AML-193 (cell line): ENCODE measurements around the gene SLIT1.
"Not testable (repeated sequence)": the region's sequence is repeated elsewhere in the genome, so short reads cannot be mapped to it uniquely, and the experiment has no call there.

Source experiments
- DNase-seq, 2 experiments: peaks; one replicate each; lab custom pipeline; 2025; lab: John Stamatoyannopoulos, UW

Gene SLIT1

DNA sequence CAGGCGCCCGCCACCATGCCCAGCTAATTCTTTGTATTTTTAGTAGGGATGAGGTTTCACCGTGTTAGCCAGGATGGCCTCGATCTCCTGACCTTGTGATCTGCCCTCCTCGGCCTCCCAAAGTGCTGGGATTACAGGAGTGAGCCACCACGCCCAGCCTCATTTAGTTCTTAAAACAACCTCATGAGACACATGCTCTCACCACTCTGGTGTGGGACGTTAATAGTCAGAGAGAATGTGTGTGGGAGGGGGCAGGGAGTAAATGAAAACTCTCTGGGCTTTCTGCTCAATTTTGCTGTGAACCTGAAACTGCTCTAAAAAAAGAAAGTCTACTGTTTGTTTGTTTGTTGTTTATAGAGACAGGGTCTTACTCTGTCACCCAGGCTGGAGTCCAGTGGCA, 103.2 kb downstream of the SLIT1 start:
- DNase-seq: not testable (repeated sequence)

DNA sequence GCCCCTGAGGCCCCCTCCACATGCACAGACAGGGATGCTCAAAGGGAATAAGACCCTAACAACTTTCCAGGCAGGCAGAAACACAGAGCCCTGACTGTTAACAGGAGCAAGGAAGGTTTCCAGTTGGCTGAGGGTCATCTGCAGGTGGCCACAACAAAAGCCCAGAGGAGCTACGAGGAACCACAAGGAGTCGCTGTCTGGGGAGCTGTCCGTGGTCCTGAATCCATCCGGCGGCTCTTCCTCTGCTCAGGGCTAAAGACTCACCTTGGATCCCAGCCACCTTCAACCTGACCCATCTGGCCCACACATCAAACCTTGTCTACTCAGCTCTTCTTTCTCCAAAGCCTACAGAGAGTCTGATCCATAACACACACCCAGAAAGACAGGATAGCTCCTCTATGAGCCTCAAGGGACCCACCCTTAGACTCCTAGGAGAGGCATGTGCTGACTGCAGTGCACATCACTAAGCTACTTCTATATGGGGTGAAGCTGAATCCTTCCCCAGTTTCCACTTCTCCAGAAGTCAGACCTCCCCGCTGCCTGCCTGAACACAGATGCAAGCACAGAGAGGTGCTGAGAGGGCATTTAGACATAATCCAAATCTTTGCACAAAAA, 104.0 kb downstream of the SLIT1 start:
- peak; percentile 18 to 41 for DNase-seq

DNA sequence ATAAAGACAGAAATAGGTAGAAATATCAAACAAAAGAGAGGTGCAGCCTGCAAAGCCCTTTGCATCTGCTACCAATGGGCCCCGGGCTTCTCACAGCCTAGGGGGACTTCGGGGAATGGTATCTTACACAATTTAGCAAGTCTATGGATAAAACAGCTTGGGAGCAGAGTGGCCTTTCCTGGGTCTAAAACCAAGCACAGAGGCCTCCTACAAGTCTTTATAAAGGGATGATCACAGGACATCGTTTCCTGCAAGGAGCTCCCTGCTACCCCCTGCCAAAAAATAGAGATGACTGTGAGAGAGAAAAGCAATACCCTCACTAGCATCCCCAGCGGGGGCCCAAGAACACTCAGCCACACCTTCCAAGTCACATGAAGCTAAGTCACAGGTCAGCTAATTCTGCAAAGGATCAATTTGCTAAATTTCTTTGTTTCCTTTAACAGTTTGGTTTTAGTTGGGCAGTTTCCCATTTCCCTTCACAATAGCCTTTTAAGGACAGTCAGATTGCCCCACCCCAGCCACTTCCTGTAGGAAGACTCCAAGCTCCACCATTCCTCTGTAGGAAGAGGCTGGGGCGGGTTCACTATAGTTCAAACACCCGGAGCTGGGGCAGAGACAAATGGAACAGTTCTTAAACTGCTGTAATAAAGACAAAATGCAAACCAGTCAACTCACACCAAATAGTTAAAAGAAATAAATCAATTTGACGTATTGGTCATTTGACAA, 105.5 kb downstream of the SLIT1 start:
- DNase-seq: no peak

DNA sequence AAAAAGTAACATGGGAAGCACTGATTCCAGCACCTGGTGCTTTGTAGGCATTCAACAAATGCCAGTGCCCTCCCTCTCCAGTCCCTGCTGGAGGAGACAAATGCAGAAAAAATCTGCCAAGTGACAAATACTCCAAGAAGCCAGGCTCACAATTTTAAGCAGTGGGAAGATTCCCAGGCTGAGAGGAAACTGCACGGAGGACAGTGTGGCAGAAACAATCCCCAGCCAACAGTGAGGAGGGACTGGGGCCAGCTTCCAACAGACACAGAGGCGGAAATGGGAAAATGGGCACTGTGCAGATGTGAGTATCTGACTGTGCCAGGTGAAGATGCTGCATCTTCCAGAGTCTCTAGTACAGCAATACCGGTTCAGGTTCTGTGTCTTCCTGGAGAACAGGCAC, 106.3 kb downstream of the SLIT1 start:
- DNase-seq: no peak

DNA sequence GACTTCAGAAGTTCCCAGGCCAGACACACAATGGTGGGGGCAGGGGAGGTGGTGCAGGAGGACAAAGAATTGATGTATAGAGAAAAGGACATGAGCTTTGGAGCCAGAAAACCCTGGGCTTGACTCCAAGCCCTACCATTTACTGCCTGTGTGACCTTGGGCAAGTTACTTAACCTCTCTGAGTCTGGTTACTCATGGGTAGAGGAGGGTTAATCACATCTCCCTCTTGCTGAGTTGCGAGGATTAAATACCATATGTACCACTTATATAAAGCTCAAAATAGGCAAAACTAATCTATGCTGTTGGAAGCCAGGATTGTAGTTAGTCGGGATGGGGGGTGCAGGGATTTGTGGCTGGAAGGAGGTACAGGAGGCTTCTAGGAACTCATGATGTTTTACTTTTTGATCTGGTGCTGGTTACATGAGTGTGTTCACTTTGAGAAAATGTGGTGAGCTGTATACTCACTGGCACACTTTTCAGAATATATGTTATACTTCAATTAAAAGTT, 106.8 kb downstream of the SLIT1 start:
- no peak for DNase-seq

DNA sequence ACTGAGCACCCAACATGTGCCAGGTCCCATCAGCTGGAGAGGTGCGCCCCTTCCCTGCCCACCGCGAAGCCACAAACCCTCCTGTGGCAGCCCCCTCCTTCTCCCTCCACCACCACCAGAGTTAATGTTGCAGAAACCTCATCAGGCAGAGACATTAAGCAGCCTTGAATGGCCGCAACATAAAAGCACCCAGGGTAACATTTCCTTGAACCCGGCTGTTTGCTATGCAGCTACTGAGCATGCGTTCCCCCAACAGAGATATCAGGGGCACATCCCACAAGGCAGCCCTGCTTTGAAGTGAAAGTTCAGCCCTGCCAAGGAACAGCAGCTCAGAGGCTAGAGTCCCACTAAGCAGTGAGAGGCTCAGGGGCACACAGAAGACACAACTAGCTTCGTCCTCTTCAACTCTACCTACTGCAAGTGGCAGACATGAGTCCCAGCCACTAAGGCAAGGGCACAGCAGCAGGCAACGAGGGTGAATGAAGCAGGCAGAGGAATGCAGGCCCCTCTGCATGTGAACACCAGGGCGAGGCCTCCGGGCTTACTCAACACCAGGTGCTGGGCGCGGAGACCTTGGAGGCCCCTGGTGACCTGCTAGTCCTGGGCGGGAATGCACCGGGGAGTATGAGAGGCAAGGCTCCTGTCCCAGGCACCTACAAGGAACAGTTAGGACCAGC, 107.4 kb downstream of the SLIT1 start:
- no peak for DNase-seq

DNA sequence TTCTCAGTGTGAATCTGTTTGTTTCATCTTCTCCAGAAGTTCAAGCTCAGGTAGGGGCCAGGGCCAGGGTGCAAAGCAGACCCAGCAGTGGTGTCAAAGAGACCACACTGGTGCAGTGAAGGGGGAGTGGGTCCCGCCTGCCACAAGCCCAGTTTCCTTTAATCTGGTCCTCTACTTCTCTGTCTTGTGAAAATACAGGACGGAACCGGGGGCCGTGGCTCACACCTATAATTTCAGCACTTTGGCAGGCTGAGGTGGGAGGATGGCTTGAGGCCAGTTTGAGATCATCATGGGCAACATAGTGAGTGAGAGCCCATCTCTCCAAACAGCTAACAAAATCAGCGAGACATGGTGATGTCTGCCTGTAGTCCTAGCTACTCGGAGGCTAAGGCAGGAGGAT, 109.0 kb downstream of the SLIT1 start:
- DNase-seq: no peak

DNA sequence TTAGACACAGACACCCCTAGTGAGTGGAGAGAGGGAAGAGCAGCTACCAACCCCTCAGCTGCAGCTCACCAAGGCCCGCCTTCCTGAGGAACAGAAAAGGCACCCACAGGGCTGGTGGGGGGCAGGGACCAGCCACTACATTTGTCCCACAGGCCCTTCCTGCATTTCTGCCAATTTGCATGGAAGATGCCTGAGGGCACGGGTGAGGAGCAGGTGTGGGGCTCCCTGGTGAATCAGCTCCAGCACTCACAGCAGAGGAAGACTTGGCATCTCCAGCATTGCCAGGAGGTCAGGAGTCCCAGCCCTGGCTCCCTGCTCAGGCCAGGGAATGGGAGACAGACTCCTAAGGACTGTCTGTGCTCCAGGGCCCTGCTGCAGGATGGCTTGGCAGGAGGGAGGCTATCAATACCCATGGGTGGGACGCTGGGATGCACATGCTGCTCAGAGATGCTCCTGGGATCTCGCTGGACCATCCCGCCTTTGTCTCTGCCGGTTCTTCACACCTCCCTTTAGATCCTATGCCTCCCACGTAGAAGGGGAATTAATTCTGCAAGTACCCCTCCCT, 109.7 kb downstream of the SLIT1 start:
- DNase-seq: no peak

DNA sequence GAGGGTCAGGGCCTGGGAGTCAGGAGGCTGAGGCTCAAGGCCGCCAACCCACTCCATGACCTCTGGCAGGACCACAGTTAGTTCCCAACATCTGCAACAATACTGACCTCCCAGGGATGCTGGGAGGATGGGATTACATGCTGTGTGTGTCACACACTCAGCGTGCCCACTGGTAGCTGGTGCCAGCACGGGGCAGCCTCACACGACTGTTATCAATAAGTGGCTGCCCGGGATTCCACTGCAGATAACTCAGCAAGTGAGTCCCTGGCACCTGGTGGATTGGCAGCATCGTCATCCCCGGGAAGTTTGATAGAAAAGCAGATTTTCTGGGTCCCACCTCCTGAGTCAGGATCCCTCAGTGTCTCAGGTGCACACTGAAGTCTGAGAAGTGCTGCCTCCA, 110.3 kb downstream of the SLIT1 start:
- DNase-seq: no peak

DNA sequence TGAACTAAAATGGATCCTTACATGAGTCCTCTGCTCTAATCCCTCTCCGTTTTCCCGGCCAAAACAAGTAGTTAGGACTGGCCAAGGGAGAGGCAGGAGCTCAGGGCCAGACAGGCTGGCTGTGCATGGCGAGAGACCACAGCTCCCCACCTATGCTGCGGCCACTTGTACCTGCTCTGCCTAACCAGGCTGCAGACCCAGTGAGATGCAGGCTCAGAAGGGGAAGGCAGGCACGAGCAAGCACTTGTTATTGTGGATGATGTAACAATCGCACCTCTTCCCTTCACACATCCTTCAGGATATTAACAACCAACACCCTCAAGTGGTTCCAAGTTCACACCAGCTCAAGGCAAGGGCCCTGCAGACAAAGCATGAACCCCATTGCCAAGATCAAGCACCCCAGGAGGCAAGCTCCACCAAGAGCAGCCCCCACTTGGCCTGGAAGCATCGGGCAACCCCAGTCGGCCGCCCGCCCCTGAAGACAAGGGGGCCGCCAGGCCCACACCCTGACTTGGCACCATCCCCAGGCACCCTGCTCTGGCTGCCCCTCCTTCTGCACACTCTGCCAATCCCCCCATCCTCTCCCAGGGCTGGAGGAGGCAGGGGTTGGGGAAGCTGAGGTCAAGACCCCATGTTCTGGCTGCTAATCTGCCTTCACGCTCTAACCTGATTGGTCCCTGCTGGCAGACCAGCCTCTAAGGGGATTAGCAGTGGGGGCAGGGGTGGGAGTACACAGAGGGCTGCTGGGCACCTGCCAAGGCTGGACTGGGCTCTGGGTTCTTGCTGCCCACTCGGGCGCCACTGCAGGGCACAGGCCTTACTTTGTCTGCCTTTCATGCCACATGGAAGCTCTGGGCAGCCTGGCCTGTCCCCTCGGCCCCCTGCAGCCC, 111.3 kb downstream of the SLIT1 start:
- DNase-seq: no peak

DNA sequence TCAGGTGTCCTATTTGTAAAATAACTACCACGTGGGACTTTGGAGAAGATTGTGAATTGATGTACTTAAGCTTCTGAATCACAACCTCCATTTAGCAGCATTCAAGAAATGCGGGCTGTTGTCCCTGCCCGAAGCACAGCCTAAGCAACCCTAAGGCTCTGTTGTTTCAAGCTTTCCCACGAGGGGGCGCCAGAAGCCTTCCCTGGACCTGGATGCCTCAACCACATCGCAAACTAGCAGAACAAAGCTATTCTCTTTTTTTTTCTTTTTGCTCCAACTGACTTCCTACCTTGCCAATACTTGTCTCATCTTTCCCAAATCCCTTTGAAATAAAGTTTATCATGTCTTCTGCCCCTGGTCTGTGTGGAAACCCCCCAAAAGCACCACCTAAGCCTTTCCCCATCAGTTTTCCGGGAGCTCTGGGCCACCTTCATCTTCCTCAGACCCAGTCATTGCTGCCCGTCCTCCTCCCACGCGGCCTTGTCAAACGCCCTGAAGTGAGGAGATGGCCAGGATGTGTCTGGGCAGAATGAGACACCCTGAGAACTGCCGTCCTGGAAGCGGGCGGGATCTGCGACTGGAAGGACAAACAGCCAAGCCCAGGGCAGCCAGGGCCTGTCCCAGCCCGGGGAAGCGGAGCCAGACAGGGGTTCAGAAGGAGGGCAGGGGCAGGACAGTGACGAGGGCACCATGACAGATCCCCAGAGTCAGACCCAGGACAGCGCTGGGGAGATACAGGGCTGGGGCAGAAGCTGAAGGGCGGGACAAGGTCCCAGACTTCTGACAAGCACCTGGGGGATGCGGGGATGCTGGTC, 112.7 kb downstream of the SLIT1 start:
- DNase-seq: peak; percentile 46 to 52

DNA sequence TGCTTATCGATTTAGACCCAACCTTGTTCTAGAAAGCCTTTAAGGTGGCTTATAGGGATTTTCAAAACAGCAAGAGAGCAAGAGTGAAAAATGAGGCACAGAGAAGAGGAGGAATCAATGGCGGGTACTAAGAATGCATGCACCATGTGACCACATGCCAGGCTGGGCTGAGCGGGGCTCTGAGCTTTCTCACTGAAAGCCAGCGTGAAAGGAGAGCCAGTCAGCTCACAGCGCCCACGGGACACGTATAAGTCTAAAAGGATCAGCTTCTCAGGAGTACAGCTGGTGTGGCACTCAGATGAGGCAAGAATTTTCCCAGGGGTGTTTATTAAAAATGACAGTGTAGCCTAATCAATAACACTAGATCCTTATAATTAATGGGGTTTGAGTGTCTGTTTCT, 114.3 kb downstream of the SLIT1 start:
- no peak for DNase-seq

DNA sequence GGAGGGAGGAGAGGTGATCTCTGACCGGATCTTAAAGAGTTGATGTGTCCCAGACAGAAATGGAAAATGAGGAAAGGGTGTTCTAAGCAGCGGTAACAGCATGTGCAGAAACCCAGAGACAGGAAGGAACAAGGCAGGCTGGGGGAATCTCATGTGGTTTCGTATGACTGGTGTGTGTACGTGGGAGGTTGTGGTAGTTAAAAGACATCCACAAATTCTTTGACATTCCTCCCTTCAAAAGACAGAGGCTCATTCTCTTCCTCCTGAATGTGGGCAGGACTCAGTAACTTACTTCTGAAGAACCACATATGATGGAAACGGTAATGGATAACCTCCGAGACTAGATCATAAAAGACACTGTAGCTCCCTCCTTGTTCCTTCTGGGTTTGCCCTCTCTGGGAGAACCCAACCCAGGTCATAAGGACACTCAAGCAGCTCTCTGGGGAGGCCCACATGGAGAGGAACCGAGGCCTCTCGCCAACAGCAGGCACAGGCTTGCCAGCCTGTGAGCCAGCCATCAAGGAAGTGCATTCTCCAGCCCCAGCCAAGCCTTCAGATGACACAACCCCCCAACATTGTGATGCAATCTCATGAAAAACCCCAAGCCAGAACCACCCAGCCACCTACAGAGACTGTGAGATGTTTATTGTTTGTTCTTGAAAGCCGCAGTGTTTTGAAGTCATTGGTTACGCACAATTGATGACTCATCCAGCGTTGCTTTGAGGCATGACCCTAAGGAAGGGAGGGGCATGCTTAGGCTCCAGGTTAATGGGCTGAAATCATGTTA, 116.0 kb downstream of the SLIT1 start:
- no peak for DNase-seq

DNA sequence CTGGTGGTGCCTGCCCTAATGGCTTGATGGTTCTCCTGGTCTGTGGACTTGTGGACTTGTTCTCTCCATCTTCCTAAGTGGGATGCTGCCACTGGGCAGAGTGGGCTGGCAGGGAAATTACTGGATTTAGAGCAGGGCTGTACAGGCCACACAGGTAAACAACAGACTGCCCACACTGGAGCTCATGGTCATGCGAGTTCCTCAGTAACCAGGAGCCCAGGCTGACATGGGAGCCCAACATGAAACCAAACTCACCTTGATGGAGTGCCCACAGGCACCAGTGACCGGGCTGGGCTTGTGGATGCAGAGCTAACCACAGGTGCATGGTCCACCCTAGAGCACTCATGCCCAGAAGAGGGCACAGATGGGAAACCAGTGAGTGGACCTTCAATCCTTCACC, 116.7 kb downstream of the SLIT1 start:
- no peak for DNase-seq

DNA sequence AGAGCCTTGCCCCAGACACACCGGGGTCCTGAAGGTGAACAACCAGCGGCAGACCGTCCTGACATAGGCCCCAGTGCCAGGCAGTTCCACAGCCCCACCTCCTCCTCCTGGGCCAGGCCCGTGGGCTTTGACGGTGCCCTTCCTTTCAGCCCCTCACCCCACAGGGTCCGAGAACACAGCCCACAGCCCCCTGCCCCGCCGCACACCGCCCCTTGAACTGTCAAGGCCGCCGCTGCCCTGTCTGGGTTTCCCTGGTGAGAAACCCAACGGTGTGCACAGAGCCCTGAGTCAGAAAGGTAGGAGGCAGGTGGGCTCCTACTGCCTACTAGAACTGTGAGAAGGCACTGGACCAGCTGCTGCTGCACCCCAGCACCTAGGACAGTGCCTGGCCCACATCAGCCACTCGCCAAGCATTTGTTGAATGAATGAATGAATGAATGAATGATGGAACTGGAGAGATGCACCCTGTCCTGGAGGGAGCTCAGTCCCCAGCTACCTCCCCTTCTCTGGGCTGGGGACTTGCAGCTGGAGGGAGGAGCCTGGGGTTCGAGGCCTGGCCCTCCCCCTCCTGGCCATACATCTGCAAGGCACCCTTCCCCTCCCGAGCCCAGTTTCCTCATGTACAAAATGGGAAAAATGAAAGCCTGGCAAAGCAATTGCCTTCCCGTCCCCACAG, 117.9 kb downstream of the SLIT1 start:
- no peak for DNase-seq

DNA sequence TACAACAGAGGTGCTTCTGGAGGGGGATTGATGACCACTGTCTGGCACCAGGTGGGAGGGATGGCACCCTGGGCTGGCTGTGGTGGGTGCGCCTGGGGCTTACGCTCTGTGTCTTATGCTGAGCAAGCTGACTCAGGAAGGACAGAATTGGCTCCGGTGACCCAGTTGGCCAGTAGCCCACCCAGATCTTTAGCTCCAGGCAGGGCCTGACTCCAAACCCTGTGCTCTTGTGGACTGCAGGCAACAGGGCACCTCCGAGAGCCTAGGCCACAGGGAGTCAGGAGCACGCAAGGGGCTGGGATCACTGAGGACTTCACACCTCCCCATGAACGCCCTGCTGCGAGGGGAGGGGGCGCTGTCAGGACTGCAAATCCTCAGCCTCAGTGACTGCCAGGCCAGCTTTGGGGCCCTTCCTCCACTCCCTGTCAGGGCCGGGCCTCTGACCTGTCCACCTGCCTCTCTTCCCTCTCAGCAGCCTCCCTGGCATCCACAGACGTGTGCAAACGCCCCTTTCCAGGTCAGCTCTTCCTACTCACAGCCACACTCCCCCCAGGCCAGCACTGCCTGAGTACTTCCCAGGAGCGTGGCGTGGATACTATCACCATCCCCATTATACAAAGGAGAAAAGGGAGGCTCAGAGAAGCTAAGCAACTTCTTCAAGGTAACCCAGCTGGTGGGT, 118.7 kb downstream of the SLIT1 start:
- DNase-seq: no peak

DNA sequence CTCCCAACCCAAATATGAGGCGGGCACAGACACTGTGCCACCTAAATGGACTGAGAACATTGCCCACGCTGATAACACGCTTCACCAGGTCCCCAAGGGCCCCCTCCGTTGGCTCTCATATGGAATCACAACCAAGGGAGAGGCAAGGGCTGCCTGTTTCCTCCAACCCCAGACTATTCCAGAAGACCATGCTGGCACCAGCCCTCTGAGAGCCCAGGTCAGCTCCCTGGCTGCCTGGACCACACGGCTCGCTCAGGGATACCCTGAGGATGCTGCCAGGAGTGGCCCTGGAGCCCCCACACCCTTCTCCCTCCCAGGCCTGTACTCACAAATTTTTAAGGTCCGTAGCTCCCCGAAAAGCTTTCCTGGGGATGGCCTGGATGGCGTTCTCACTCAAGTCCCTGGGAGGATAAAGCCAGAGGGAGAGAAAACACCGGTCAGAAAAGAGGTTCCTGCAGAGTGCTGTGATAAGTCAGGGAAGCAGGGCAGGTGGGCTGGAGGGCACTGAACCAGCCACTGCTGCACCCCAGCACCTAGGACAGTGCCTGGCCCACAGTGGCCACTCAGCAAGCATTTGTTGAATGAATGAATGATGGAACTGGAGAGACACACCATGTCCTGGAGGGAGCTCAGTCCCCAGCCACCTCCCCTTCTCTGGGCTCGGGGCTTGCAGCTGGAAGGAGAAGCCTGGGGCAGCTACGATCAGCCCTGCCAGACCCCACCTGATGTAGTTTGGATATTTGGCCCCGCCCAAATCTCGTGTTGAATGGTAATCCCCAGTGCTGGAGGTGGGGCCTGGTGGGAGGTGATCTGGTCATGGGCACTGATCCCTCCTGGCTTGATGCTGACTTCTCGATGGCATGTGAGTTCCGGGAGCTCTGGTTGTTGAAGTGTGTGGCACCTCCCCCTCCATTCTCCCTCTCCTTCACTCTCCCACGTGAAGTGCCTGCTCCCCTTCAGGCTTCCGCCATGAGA, 119.8 kb downstream of the SLIT1 start:
- no peak for DNase-seq

DNA sequence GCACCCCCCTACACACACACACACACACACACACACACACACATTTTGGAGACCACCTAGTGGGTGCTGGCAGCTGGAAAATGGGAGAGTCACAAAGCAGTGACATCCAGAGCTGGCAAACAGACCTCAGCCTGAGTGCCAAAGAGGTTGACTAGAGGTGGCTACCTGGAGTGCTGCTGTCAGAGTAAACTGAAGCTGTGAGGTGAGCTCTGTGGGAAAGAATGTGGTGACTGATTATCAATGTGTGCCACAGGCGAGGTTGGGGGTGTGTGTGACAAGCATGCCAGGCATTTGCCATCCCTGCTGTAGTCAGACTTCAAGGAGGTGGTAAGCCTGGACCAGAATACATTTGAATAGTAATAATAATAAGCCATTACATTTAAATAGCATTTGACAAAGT, 120.6 kb downstream of the SLIT1 start:
- DNase-seq: no peak
